ENCODE results near the gene HSDL1. TPM values are rescaled to one million over a fixed set of nuclear protein-coding genes. Genes with fewer than 3 reads are reported as not detected.

The HSDL1 gene
- total and polyA plus RNA-seq, 2 of the 8 experiments (the other 6 are each of a cell fraction or from before 2014, with no cell fraction given), result 25.0 to 55.7 TPM

DNA sequence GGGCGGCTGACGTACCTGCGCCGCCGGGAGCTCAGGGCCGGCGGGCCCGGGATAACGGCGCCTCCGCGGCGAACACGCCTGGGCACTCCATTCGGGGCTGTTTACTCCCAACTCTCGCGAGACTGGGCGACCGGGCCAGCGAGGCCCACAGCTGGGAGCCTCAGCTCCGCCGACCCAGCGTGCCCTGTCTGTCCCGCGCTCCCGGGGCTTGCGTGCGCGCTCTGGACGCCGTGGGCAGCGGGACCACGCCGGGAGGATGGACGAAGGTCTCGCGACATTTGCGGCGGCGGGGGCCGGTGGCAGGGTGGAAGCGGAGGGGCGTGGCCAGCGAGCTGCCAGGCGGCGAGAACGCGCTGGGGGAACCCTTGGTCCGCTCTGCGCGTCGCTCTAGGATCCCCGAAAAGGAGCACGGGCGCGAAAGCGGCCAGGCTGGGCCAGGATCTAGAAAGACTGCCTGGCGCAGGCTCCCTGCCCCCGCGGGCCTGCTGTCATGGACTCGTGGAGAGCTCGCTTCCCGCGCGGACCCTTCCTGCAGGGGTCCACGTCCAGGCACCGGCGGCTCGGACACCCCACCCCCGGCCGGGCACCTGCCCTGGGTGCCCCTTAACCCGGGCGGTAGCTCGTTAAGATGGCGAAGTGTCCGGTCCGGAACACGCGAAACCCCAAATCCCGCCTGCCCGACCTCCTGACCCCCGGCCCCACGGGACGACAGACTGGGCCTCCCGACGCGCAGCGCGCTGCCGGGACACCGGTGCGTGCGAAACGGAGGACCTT lies 28.1 kb downstream of the HSDL1 start, which contains the start of gene MBTPS1 (continued):
- TF ChIP-seq, protein P1, sequence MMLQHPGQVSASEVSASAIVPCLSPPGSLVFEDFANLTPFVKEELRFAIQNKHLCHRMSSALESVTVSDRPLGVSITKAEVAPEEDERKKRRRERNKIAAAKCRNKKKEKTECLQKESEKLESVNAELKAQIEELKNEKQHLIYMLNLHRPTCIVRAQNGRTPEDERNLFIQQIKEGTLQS (IDR thresholded peaks at IDR 0.05; ENCODE audit: insufficient read depth, low read depth, low read length), result no peak
- TF ChIP-seq HDAC2 (IDR thresholded peaks at IDR 0.05; ENCODE audit: borderline replicate concordance in 1 of 2, low read depth in 2 of 2, low read length in 2 of 2), result peak; percentile 24 to 91; a peak in 2 of 4 replicates
- TF ChIP-seq SIRT6 (IDR thresholded peaks at IDR 0.05; ENCODE audit: low read length), result no peak
- no peak for TF ChIP-seq TCF12 (IDR thresholded peaks at IDR 0.05; ENCODE audit: low read depth, low read length)
- TF ChIP-seq ASH2L (IDR thresholded peaks at IDR 0.05; ENCODE audit: low read length), result peak; percentile 65
- TF ChIP-seq MAFK (IDR thresholded peaks at IDR 0.05; ENCODE audit: low read depth, low read length), result no peak
- TF ChIP-seq SIX5 (IDR thresholded peaks at IDR 0.05; ENCODE audit: low read depth, low read length), result no peak
- no peak for TF ChIP-seq EGR1 (IDR thresholded peaks at IDR 0.05; ENCODE audit: borderline replicate concordance, low read depth, low read length)
- TF ChIP-seq, protein P2, sequence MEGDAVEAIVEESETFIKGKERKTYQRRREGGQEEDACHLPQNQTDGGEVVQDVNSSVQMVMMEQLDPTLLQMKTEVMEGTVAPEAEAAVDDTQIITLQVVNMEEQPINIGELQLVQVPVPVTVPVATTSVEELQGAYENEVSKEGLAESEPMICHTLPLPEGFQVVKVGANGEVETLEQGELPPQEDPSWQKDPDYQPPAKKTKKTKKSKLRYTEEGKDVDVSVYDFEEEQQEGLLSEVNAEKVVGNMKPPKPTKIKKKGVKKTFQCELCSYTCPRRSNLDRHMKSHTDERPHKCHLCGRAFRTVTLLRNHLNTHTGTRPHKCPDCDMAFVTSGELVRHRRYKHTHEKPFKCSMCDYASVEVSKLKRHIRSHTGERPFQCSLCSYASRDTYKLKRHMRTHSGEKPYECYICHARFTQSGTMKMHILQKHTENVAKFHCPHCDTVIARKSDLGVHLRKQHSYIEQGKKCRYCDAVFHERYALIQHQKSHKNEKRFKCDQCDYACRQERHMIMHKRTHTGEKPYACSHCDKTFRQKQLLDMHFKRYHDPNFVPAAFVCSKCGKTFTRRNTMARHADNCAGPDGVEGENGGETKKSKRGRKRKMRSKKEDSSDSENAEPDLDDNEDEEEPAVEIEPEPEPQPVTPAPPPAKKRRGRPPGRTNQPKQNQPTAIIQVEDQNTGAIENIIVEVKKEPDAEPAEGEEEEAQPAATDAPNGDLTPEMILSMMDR (IDR thresholded peaks at IDR 0.05; ENCODE audit: control extremely low read depth in 1 of 3, insufficient read depth in 1 of 3, low read depth in 1 of 3, low read length in 3 of 3), result no peak; a peak in 1 of 4 replicates
- TF ChIP-seq KDM5A (IDR thresholded peaks at IDR 0.05; ENCODE audit: low read length), result no peak
- TF ChIP-seq NRF1 (IDR thresholded peaks at IDR 0.05; ENCODE audit: low read depth, low read length), result no peak
- TF ChIP-seq RBBP5 (IDR thresholded peaks at IDR 0.05; ENCODE audit: borderline replicate concordance, low read depth, low read length), result 0 out of 2 replicates have a peak, but pooled peaks have one; percentile 26
- TF ChIP-seq, protein P3, sequence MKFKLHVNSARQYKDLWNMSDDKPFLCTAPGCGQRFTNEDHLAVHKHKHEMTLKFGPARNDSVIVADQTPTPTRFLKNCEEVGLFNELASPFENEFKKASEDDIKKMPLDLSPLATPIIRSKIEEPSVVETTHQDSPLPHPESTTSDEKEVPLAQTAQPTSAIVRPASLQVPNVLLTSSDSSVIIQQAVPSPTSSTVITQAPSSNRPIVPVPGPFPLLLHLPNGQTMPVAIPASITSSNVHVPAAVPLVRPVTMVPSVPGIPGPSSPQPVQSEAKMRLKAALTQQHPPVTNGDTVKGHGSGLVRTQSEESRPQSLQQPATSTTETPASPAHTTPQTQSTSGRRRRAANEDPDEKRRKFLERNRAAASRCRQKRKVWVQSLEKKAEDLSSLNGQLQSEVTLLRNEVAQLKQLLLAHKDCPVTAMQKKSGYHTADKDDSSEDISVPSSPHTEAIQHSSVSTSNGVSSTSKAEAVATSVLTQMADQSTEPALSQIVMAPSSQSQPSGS (IDR thresholded peaks at IDR 0.05; ENCODE audit: low read length), result no peak
- TF ChIP-seq BCL11A (IDR thresholded peaks at IDR 0.05; ENCODE audit: low read depth in 2 of 2, low read length in 2 of 2), result no peak
- no peak for TF ChIP-seq NANOG (IDR thresholded peaks at IDR 0.05; ENCODE audit: insufficient read depth, low read depth, low read length, poor library complexity, severe bottlenecking)
- TF ChIP-seq EP300 (IDR thresholded peaks at IDR 0.05; ENCODE audit: borderline replicate concordance in 1 of 2, low read depth in 2 of 2, low read length in 2 of 2), result no peak
- TF ChIP-seq KDM4A (IDR thresholded peaks at IDR 0.05; ENCODE audit: low read depth, low read length, severe bottlenecking), result peak; percentile 74
- no peak for TF ChIP-seq GABPA (IDR thresholded peaks at IDR 0.05; ENCODE audit: borderline replicate concordance, insufficient read depth, low read length)
